ENCODE data around the gene SBK1.

DNA sequence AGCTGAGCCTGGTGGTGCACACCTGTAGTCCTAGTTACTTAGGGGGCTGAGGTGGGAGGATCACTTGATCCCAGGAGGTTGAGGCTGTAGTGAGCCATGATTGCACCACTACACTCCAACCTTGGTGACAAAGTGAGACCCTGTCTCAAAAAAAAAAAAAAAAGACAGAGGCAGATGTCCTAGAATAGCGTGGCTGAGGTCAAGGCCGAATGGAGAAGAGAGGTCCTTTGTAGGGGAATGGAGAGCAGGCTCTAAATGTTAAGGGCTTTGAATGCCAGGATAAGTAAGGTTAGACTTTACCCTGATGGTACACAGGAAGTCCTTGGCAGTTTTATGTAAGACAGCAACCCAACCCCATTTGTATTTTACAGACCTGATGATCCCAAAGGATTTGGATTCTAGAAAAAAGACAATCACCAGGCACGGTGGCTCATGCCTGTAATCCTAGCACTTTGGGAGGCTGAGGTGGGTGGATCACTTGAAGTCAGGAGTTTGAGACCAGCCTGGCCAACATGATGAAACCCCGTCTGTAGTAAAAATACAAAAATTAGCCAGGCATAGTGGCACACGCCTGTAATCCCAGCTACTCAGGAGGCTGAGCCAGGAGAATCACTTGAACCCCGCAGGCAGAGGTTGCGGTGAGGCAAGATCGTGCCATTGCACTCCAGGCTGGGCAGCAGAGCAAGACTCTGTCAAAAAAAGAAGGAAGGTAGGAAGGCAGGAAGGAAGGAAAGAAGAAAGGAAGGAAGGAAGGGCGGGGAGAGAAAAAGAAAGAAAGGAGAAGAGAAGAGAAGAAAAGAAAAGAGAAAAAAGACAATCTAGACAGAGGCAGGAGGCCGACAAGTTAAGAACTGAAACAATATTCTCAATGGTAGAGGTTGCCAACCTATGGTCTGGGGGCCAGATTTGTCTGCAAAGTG lies 2.1 kb upstream of the SBK1 start:
- TF ChIP-seq, protein P1, sequence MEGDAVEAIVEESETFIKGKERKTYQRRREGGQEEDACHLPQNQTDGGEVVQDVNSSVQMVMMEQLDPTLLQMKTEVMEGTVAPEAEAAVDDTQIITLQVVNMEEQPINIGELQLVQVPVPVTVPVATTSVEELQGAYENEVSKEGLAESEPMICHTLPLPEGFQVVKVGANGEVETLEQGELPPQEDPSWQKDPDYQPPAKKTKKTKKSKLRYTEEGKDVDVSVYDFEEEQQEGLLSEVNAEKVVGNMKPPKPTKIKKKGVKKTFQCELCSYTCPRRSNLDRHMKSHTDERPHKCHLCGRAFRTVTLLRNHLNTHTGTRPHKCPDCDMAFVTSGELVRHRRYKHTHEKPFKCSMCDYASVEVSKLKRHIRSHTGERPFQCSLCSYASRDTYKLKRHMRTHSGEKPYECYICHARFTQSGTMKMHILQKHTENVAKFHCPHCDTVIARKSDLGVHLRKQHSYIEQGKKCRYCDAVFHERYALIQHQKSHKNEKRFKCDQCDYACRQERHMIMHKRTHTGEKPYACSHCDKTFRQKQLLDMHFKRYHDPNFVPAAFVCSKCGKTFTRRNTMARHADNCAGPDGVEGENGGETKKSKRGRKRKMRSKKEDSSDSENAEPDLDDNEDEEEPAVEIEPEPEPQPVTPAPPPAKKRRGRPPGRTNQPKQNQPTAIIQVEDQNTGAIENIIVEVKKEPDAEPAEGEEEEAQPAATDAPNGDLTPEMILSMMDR (IDR thresholded peaks at IDR 0.05) = no peak
- TF ChIP-seq EZH2phosphoT487 (IDR thresholded peaks at IDR 0.05) = no peak

Measured in neural progenitor cell (in vitro differentiated cells).